ENCODE data around the gene MRPS6. TPM values are rescaled to one million over a fixed set of nuclear protein-coding genes. Genes with fewer than 3 reads are reported as not detected.

MRPS6 gene
- polyA plus RNA-seq, 1 donor (not counting 4 experiments of a cell fraction or from before 2014, with no cell fraction given) = 41.5 TPM

GRCh38 chr21:34148826-34149558 lies 75.6 kb downstream of the MRPS6 start:
- no peak overlapping the region for H3K27ac ChIP-seq (ENCODE audit: control insufficient read depth, insufficient read depth, low read length)
- peaks cover 9% of the 10 kb centered on the region for H3K9me3 ChIP-seq (ENCODE audit: control insufficient read depth, low read depth, low read length)
- no peaks in the 10 kb centered on the region for H3K36me3 ChIP-seq (ENCODE audit: control insufficient read depth in 2 of 2, extremely low read depth in 1 of 2, insufficient read depth in 2 of 2, low read length in 2 of 2)
- H4K20me1 ChIP-seq (ENCODE audit: control insufficient read depth, extremely low read depth, insufficient read depth, low read length) = no peaks in the 10 kb centered on the region
- H3K4me1 ChIP-seq (ENCODE audit: control insufficient read depth, extremely low read depth, insufficient read depth, low read length) = no peaks in the 10 kb centered on the region
- DNase-seq (ENCODE audit: low read depth, low spot score) (no peak), FAIRE-seq (no peak)
- dilution Hi-C loops (cut with MboI; ENCODE audit: extremely low pct_ligation_motif_present, low sequenced_read_pairs) = no loop called here
- H3K4me3 ChIP-seq (ENCODE audit: control insufficient read depth in 2 of 3, extremely low read depth in 1 of 3, insufficient read depth in 2 of 3, low read depth in 1 of 3, low read length in 3 of 3) = no peak overlapping the region
- no peaks in the 10 kb centered on the region for H3K79me2 ChIP-seq (ENCODE audit: control insufficient read depth, insufficient read depth, low read length)
- no peaks in the 10 kb centered on the region for H3K27me3 ChIP-seq (ENCODE audit: control insufficient read depth, extremely low read depth, insufficient read depth, low read length)
- TF ChIP-seq, protein P1, sequence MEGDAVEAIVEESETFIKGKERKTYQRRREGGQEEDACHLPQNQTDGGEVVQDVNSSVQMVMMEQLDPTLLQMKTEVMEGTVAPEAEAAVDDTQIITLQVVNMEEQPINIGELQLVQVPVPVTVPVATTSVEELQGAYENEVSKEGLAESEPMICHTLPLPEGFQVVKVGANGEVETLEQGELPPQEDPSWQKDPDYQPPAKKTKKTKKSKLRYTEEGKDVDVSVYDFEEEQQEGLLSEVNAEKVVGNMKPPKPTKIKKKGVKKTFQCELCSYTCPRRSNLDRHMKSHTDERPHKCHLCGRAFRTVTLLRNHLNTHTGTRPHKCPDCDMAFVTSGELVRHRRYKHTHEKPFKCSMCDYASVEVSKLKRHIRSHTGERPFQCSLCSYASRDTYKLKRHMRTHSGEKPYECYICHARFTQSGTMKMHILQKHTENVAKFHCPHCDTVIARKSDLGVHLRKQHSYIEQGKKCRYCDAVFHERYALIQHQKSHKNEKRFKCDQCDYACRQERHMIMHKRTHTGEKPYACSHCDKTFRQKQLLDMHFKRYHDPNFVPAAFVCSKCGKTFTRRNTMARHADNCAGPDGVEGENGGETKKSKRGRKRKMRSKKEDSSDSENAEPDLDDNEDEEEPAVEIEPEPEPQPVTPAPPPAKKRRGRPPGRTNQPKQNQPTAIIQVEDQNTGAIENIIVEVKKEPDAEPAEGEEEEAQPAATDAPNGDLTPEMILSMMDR (optimal IDR thresholded peaks at IDR 0.05 in 1 of 3, IDR thresholded peaks at IDR 0.05 in 1 of 3, conservative IDR thresholded peaks at IDR 0.05 in 1 of 3; ENCODE audit: extremely low read depth in 1 of 3, insufficient read depth in 2 of 3, low read length in 3 of 3) = no peak
- no peak for TF ChIP-seq EZH2 (IDR thresholded peaks at IDR 0.05; ENCODE audit: low read length)
- no peak overlapping the region for H2AFZ ChIP-seq (ENCODE audit: control insufficient read depth, low read length)
- no peak overlapping the region for H3K9ac ChIP-seq (ENCODE audit: control insufficient read depth, extremely low read depth, insufficient read depth, low read length)
- H3K9me1 ChIP-seq (ENCODE audit: control insufficient read depth, extremely low read depth, insufficient read depth, low read length) = no peaks in the 10 kb centered on the region
- H3K4me2 ChIP-seq (ENCODE audit: control insufficient read depth, extremely low read depth, insufficient read depth, low read depth, low read length) = no peak overlapping the region

GRCh38 chr21:34152500-34152899 lies 79.1 kb downstream of the MRPS6 start:
- H3K27ac ChIP-seq (ENCODE audit: control insufficient read depth, insufficient read depth, low read length) = no peak overlapping the region
- FAIRE-seq (no peak), DNase-seq (ENCODE audit: low read depth, low spot score) (no peak)
- no peak for TF ChIP-seq EZH2 (IDR thresholded peaks at IDR 0.05; ENCODE audit: low read length)
- TF ChIP-seq, protein P1 (optimal IDR thresholded peaks at IDR 0.05 in 1 of 3, IDR thresholded peaks at IDR 0.05 in 1 of 3, conservative IDR thresholded peaks at IDR 0.05 in 1 of 3; ENCODE audit: extremely low read depth in 1 of 3, insufficient read depth in 2 of 3, low read length in 3 of 3) = no peak
- H3K79me2 ChIP-seq (ENCODE audit: control insufficient read depth, insufficient read depth, low read length) = no peaks in the 10 kb centered on the region
- dilution Hi-C loops (cut with MboI; ENCODE audit: extremely low pct_ligation_motif_present, low sequenced_read_pairs) = no loop called here
- H3K27me3 ChIP-seq (ENCODE audit: control insufficient read depth, extremely low read depth, insufficient read depth, low read length) = no peaks in the 10 kb centered on the region
- H3K9me1 ChIP-seq (ENCODE audit: control insufficient read depth, extremely low read depth, insufficient read depth, low read length) = no peaks in the 10 kb centered on the region
- H3K9me3 ChIP-seq (ENCODE audit: control insufficient read depth, low read depth, low read length) = no peaks in the 10 kb centered on the region
- no peak overlapping the region for H3K9ac ChIP-seq (ENCODE audit: control insufficient read depth, extremely low read depth, insufficient read depth, low read length)
- H3K4me1 ChIP-seq (ENCODE audit: control insufficient read depth, extremely low read depth, insufficient read depth, low read length) = no peaks in the 10 kb centered on the region
- no peak overlapping the region for H3K4me2 ChIP-seq (ENCODE audit: control insufficient read depth, extremely low read depth, insufficient read depth, low read depth, low read length)
- H2AFZ ChIP-seq (ENCODE audit: control insufficient read depth, low read length) = no peak overlapping the region
- no peaks in the 10 kb centered on the region for H3K36me3 ChIP-seq (ENCODE audit: control insufficient read depth in 2 of 2, extremely low read depth in 1 of 2, insufficient read depth in 2 of 2, low read length in 2 of 2)
- no peaks in the 10 kb centered on the region for H4K20me1 ChIP-seq (ENCODE audit: control insufficient read depth, extremely low read depth, insufficient read depth, low read length)
- H3K4me3 ChIP-seq (ENCODE audit: control insufficient read depth in 2 of 3, extremely low read depth in 1 of 3, insufficient read depth in 2 of 3, low read depth in 1 of 3, low read length in 3 of 3) = no peak overlapping the region

Measured in keratinocyte (primary cell).